Stimulated activated CD8-positive, alpha-beta memory T cell treated with anti-CD3 and anti-CD28 coated beads, Interleukin-4, amount 100 ng/mL, for 4 hours (primary cell): ENCODE results near the gene RPS14.
"Not testable (repeated sequence)": the region's sequence is repeated elsewhere in the genome, so short reads cannot be mapped to it uniquely, and the experiment has no call there.

Source experiments
- DNase-seq, 2 donors: peaks; one replicate each; pipeline ENCODE4 v3.0.0-alpha.2; 2020; ENCODE audit warnings: low read depth in 2 of 2, low spot score in 1 of 2

The RPS14 gene

DNA sequence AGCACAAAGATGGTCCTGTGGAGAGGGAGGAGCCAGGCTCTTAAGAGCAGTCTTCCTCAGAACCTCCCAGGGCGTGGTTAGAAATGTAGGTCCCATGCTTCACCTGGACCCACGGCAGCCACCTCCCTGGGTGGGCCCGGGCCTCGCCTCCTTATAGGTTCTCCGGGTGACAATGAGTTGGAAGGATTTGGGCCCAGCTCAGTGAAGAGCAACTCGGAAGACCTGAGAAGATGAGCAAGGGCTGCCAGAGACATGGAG lies 32.1 kb upstream of the RPS14 start:
- no peak for DNase-seq

DNA sequence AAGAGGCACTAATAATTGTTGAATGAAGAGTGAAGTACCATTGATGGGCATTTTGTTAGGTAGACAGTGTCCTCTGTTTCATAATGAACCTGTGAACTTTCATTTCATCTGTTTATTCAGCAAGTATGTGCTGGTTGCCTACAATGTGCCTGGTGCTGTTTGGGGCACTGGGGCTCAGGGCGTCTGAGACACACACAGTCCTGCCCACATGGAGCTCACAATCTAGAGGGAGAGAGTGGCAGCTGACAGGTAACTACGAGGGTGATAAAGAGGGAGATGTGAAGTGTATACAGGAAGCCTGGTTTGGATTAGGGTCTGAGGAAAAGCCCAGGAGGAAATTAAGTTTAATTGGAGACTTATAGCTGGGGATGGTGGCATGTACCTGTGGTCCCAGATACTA lies 29.9 kb upstream of the RPS14 start:
- no peak for DNase-seq

DNA sequence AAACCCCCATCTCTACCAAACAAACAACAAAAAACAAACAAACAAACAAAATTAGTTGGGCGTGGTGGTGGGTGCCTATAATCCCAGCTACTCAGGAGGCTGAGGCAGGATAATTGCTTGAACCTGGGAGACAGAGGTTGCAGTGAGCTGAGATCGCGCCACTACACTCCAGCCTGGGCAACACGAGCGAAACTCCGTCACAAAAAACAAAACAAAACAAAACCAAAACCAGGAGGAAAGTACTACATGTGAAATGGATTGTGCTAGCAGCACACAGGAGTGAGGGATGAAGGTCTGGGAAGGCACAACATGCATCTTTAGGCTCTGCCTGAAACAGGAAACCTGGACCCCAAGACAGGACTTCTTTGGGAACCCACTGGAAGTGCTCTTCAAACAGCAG lies 27.0 kb upstream of the RPS14 start:
- DNase-seq: not testable (repeated sequence)

DNA sequence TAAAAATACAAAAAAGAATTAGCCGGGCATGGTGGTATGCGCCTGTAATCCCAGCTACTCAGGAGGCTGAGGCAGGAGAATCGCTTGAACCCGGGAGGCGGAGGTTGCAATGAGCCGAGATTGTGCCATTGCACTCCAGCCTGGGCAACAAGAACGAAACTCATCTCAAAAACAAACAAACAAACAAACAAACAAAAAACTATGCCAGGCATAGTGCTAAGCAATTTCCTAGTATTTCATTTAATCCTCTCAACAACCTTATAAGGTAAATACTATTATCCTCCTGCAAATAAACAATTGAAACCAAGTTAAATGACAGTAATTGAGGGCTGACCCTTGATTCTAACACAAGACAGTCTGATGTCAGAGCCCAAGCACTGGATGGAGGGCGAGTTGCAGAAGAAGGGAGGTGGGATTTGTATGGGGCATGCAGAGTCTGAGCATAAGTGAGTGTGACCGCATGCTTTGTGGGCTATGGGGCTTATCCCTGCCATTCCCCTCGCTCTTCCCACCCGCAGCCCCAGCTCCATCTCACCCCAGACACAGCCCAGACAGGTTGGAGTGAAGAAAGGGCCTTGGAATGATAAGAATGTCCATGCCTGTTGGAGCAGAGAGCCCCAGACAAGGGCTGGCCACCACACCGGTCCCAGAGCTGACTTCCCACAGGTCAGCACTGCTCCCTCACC lies 24.3 kb upstream of the RPS14 start:
- no peak for DNase-seq

DNA sequence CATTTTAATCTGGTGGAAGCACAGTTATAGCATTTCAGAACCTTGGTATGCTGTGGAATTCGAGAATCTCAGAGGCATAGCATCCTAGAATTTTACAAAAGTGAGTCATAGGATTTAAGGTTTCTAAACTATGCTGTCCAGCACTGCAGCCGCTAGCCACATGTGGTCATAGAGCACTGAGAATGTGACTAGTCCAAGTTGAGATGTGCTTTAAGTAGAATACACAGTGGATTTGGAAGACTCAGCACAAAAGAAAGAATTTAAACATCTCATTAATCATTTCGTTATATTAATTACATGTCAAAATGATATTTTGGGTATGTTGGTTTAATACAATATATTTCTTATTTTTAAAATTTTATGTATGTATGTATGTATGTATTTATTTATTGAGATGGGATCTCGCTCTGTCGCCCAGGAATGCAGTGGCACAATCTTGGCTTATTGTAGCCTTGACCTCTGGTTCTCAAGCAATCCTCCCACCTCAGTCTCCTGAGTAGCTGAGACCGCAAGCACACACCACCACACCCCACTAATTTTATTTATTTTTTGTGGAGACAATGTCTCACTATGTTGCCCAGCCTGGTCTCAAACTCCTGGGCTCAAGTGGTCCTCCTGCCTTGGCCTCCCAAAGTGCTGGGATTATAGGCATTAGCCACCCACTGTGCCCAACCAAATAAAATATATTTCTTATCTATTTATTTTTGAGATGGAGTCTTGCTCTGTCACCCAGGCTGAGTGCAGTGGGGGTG lies 20.4 kb upstream of the RPS14 start:
- no peak for DNase-seq

DNA sequence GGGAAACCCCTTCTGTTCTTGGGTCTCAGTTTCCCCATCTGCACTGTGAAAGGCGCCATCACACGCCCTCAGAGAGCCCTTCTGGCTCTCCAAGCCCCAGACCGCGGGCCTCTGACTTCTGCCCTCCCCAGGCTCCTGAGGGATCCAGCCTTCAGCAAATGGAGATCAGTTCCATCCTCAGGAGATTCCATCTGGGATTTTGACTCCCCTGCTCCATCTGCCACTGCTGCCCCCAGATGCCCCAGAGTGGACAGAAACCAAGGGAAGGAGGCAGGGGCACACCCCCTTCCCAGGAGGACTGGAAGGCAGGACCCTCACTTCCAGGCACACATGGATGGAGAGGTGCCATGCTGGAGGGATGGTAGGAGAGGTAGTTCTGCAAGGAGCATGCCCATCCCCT lies 18.7 kb upstream of the RPS14 start:
- no peak for DNase-seq

DNA sequence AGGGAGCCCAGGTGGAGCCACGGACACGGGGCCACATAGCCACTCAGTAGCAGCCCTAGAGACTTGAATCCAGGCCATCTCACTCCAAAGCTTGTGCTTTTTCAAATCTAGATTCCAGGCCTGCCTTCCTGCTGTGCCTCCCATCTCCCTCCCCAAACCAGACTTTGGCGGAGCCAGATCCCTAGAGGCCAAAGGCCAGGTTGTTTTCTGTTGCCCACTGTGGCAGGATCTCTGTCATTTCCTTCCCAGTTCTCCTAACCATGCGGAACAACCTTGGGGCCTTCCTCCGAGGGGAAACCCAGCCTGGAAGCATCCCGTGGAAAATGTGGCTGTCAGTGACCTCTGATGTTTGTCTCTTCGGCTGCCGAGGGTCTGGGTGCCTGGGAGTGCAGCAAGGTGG lies 16.4 kb upstream of the RPS14 start:
- no peak for DNase-seq

DNA sequence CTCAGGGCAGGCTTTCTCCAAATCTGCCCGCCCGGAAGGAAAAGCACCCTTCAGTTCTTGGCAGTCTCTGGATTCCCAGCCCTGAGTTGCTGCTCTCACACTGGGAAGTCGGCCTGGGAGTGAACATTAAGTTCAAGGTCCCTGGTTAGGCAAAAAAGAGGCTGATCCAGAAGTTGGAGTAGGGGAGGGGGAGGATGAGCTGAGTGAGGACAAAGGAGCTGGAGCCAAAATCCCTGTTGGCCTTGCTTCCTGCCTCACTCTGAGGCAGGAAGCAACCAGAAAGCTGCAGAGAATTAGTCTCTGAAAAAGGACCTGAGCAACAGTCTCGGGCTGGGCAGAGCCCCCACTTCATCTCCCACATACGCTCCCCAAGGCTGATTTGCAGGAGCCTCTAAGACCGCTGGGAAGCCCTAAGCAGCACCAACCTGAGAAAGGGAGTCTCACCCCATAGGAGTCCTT lies 15.0 kb upstream of the RPS14 start:
- no peak for DNase-seq

DNA sequence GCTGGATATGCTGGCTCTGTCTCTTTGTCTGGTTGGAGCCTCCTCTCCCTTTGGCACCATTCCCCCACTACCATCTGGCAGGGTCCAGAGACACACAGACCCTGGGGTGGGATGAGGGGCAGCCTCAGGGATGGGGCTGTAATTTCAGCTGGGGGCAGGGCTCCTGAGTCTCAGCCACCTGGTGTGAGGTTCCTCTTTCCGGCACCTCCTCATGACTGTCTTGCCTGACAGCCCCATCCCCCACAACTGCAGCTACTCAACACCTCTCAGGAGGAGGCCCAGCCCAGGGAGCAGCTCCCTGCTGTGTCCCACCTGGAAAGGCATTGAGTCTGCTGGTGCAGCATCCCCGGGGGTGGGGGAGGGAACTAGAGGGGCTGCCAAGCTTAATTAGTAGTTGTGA lies 11.7 kb upstream of the RPS14 start:
- no peak for DNase-seq

DNA sequence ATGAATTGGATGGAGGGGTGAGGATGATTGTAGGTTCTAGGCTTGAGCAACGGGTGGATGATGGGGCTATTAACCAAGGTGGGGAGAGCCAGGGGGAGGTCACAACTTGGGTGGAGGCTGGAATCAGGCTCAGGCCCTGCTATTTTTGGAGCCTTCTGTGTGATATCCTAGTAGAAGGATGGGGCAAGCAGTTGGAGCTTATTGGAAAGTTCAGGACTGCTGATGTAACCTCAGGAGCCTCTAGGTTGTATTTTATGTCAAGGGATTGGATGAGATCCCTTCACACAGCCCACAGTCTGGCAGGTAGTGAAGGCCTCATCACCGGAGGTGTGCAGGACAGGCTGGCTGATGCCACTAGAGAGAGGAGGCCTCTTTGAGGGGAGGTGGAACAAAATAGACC lies 11.2 kb upstream of the RPS14 start:
- no peak for DNase-seq

DNA sequence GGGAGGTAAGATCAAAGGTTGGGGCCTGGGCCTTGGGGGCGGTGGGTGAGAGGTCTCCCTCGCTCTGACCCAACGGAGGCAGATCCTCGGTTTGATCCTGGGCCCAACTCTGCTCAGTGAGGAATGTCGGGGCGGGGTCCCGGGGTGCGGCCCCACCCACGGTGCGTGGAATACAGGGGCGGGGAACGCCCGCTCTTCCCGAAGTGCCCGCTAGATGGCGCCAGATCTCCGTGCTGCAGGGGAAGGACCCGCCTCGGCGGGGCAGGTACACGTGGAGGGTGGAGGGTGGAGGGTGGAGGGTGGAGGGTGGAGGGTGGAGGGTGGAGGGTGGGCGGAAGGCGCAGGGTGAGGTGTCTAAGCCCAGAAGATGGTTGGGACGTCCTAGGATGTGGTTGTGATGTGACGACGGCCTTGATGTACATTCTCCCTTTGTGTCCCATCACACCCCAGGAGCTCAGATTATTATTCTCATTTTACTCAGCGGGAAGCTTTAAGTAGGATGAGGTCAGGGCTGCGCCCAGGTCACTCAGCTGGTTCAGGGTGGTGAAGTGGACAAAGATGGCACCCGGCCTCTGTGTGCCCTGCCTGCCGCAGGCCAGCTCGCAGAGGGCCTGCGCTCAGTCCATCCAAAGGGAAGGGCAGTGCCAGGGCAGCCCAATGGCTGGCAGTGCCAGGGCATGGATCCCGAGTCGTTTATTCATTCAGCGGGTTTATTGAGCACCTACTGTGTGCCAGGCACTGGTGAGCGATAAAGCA lies 9.4 kb upstream of the RPS14 start:
- DNase-seq: peak; percentile 69 to 84

DNA sequence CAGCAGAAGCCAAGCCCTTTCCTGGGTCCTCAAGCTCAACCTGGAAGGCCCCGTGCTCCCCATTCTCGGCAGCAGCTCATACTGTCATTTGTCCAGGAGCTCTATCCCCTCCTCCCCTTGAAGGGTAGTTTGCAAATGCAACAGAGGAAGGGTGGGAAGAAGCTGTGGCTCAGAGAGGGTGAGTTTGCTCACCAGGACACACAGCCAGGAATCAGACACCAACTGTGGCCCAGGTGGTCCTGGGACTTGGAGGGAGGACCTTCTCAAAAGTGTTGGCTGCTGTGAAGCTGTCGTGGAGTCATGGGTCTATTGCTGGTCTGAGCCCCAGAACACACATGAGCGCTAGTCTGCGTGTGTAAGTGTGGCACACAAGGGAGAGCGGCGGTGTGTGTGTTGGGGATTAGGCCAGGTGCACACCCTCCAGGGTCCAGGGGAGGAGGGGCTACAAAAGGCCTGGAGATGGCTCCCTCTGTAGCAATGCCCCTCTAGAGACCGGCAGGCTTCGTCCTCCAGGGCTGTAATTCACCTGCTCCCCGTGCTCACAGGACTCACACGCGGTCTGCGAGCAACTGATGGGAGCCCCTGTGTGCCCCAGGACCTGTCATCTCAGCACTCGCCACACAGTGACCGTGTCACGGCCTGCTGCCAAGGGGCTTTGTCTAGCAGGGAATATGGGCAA lies 8.2 kb upstream of the RPS14 start:
- DNase-seq: no peak

DNA sequence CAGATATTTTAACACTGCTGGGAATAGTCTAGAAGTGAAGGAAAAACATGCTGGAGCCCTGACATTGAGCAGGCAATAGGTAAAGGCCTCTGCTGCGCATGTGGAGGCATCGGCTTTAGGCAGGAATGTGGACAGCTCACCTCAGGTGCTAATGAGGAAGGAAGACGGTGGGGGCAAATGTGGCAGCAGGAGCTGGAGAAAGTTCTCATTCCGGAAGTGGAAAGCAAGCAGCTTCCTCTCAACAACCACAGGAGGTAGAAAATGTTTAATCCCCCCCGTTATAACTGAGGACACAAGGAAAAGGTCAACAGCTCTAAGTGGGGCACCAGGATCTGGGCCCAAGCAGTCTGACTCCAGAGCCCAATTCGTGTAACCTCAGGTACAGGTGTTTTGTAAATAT lies 7.6 kb upstream of the RPS14 start:
- no peak for DNase-seq

DNA sequence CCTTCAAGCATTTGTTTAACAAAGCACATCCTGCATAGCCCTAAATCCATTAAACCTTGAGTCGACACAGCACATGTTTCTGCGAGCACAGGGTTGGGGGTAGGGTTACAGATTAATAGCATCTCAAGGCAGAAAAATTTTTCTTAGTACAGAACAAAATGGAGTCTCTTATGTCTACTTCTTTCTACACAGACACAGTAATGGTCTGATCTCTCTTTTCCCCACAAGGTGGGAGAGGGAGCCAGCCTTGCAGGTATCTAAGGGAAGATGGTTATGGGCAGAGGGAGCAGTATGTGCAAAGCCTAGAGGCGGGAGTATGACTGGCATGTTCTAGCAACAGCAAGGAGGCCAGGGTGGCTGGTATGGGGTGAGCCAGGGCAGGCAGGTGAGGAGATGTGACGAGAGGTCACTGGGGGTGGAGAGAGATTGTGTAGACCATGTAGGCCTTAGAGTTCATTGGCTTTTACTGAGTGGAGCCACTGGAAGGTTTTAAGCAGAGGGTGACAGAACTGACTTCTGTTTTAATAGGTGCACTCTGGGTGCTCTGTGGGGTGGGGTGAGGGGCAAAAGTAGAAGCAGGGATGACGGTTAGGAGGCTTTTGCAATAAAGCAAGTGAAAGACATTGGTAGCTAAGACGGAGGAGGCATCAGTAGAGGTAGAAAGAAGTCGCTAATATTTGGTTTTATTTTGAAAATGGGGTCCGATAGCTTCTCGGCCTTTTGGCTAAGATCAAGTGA lies 5.1 kb upstream of the RPS14 start:
- DNase-seq: no peak

DNA sequence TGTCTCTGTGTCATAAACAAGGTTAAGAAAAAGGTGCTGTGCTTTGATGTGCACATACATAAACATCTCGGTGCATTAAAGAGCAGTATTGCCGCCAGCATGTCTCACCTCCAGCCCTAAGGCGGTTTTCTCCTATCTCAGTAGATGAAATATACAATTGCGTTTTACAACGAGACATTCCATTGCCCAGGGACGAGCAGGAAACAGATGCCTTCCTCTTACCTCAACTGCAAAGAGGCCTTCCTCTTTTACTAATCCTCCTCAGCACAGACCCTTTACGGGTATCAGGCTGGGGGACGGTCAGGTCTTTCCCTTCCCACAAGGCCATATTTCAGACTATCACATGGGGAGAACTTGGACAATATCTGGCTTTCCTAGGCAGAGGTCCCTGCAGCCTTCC lies 4.5 kb upstream of the RPS14 start:
- not testable (repeated sequence) for DNase-seq

DNA sequence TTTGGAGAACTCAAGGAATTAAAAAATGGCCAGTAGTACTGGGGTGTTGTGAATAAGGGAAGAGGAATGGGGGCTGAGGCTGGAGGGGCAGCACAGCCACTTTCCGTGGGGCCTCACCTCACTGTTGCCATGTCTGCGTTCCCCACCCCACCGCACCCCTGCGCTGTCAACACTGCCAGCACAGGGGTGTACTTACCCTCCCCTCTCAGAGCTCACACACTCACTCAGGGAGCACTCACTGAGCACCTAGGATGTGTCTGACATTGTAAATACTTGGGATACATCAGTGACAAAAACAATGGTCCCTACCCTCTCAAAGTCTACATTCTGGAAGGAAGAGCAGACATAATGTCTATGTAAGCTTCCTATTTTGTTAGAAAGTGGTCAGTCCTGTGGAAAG lies 3.4 kb upstream of the RPS14 start:
- DNase-seq: no peak

DNA sequence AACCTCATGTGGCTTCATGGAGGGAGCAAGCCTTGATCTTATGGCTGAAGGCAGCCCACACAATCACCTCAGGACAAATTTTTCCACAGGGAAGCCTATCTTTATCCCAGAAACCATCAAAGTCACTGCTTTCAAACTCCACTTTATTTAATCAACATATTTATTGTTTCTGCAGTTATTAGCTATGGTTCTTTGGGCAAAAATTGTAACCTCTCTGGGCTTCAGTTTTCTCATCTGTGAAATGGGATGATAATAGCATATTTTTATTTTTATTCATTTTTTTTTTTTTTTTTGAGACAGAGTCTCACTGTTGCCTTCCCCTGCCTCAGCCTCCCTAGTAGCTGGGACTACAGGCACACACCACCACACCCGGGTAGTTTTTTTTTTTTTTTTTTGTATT lies 2.1 kb upstream of the RPS14 start:
- DNase-seq: no peak

DNA sequence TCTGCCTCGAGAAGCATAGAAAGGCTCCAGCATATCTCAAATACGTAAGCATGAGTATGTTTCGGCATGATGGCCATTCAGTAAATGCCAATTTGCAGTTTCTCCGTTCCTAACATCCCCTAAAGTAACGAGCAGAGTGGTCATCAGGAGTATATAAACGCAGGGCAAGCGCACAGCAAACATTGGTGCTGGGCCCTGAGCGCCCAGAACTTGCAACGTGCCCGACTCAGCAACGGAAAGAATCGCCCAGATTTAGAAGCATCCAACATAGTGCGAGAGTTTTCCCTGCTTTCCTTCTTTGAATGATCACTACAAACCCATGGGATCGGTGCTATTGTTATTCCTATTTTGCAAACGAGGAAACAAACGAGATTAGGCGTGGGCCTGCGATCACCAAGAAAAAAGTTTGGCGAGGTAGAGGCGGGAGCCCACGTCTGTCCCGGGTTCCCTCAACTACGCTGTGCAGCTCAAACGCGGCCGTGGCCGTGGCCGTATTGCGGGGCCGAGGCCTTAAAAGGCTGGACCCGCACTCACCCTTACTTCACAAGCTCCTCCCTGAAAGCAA lies 505 bp downstream of the RPS14 start:
- DNase-seq: no peak

DNA sequence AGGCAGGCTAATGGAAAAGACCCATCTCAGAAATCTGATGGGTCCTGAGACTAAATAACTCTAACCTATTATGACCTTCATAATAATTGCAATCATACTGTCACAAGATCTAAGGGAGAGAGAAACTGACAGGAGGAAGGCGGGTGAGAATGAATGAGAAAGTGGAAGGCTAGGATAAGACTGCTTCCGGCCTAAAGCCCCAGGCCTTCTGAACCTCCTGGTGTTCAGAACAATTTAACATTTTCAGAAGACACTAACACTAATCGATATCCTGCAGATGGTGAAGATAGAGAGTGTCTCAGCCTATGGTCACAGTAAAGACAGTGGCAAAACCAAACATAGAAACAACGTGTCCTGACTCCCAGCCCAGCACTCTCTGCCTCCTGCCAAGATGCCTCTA lies 1.2 kb downstream of the RPS14 start:
- no peak for DNase-seq

DNA sequence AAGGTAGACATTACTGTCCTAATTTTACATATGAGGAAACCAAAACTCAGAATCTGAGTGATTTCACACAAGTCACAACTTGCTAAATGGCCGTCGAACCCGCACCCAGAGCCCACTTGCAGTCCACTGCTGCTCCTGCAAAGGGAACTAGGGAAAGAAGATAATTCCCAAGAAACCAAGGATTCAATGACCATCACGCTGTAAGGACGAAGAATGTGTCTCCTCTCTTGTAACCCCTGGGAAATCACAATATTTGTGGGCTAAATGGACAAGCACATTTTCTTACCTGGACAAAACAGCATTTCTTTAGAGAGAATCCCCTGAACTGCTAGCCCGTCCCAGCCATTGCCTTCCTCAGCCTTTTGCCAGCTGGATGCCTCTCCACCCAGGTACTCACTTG lies 2.4 kb downstream of the RPS14 start:
- no peak for DNase-seq

DNA sequence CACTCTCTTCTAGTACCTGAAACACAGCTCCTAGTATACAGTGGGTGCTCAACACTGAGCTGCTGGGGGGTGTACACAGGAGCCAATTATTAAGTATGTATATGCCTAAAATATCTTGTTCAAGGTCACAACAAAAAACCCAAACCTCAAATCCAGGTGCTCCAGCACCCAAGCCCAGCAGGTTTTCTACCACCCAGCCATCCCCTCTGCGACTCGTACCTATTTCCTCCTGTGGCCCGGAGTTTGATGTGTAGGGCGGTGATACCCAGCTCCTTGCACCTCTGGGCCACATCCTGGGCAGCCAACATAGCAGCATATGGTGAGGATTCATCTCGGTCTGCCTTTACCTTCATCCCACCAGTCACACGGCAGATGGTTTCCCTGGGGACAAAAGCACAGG lies 3.0 kb downstream of the RPS14 start:
- DNase-seq: no peak
